Measurements from ENCODE around the gene RMRP. TPM values are rescaled to one million over a fixed set of nuclear protein-coding genes. Genes with fewer than 3 reads are reported as not detected.

RMRP gene
- total and polyA plus RNA-seq, 9 of the 15 experiments (the other 6 are each of a cell fraction or from before 2014, with no cell fraction given), result 75.7 to 89,974 (median 13,378) TPM; not detected in 3

GRCh38 chr9:35673132-35674024 lies 15.6 kb upstream of the RMRP start, which contains the start of gene CA9:
Gene CA9, plus strand, starts transcription at chr9:35673928. Its CDS starts 32 bp downstream, at chr9:35673960.
- peak; percentile 54 for ATAC-seq
- Histone ChIP-seq H3K27ac (ENCODE audit: extremely low read depth, low read depth, low read length) (no peak within 1 kb of the TSS), H3K79me2 (ENCODE audit: control insufficient read depth, insufficient read depth, low read length) (no peaks in the 10 kb centered on the region), H3K27me3 (ENCODE audit: control insufficient read depth in 2 of 2, insufficient read depth in 2 of 2, low read length in 2 of 2) (no peaks in the 10 kb centered on the region), H3K4me2 (ENCODE audit: insufficient read depth, low read length) (peak within 1 kb of the TSS; percentile 54), H2AFZ (ENCODE audit: low read depth, low read length) (peak within 1 kb of the TSS; percentile 58; the same call in 1 of the 2 replicates), H3K4me3 (peak within 1 kb of the TSS; percentile 27; the same call in 1 of the 2 replicates), H3K4me1 (replicated peaks in 1 of 2; ENCODE audit: control insufficient read depth in 2 of 2, insufficient read depth in 2 of 2, low read length in 2 of 2) (peaks cover 0 to 15% of the 10 kb centered on the region in 2 experiments; a peak in 4 of 5 replicates), H4K20me1 (replicated peaks; ENCODE audit: control insufficient read depth, insufficient read depth, low read length) (no peaks in the 10 kb centered on the region), H3K9me1 (ENCODE audit: control insufficient read depth, insufficient read depth, low read length) (no peaks in the 10 kb centered on the region), H3K36me3 (ENCODE audit: control insufficient read depth, insufficient read depth, low read length) (no peaks in the 10 kb centered on the region), H3K9ac (ENCODE audit: insufficient read depth in 1 of 2, low read depth in 2 of 2, low read length in 2 of 2) (peak within 1 kb of the TSS in 1 of 2 experiments; percentile 60; a peak in 2 of 4 replicates), H3K9me3 (replicated peaks; ENCODE audit: control insufficient read depth, insufficient read depth, low read depth, low read length) (no peaks in the 10 kb centered on the region)
- TF ChIP-seq ZNF175 (CRISPR knock-in tag; IDR thresholded peaks at IDR 0.05; ENCODE audit: low read depth) (no peak), KDM1A (IDR thresholded peaks at IDR 0.05) (0 out of 4 replicates have a peak, but pooled peaks of 1 of the 2 experiments have one; percentile 33), CEBPZ (IDR thresholded peaks at IDR 0.05; ENCODE audit: borderline replicate concordance, low read depth, low read length) (no peak)
- in situ Hi-C loops (cut with MboI) (no loop called here), intact Hi-C loops (cut with micrococcal nuclease) (no loop called here)
- no peak for FAIRE-seq
- DNase-seq (ENCODE audit: extremely low read depth in 1 of 4, low spot score in 3 of 4), result no peak
- ChIA-PET CTCF (ENCODE audit: low intra/inter-chr PET ratio) (no interaction called here), POLR2A (interaction anchor here (0.9 kb wide), 1 partner anchor 10 kb away, joined by 4 read pairs; no protein-coding TSS in a partner anchor)
- no TSS peak for BruUV-seq (replicated peaks)
- 7% methylated on average over 7 of the region's 10 CpGs for WGBS (ENCODE audit: insufficient coverage, low coverage, missing lambda C conversion rate)
